ENCODE measurements around the gene SERPINA1. TPM values are rescaled to one million over a fixed set of nuclear protein-coding genes. Genes with fewer than 3 reads are reported as not detected.
A peak's percentile ranks its signal among the peaks of the same experiment; 100 is the strongest.

SERPINA1 gene
- total and polyA plus RNA-seq, 2 of the 13 experiments (the other 11 are each of a cell fraction or from before 2014, with no cell fraction given) = 3,266 to 11,015 TPM

DNA sequence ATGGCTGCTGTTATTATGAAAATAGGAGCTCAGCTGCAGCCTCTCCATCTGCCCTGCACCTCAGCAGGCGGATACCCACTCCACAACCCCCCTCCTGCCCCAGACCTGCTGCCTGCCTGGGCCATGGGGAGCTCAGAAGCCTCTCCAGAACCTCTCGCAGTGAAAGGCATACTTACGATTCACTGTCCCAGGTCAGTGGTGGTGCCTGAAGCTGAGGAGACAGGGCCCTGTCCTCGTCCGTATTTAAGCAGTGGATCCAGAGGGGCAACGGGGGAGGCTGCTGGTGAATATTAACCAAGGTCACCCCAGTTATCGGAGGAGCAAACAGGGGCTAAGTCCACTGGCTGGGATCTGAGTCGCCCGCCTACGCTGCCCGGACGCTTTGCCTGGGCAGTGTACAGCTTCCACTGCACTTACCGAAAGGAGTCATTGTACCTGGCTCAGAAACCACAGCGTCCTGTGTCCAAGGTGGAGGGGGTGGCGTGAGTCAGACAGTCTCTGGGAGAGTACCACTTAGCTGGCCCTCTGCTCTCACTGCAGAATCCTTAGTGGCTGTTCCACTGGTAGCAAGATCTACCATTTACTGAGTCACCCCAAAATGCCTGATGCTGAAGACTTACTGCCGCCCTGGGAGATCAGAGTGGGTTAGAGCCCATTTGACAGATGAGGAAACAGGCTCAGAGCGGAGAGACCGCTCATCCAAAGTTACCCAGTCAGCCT lies at the start of gene SERPINA1 (continued):
- 0 out of 2 replicates have a peak, but pooled peaks have one; percentile 41 for TF ChIP-seq ARID3A (IDR thresholded peaks at IDR 0.05; ENCODE audit: low read depth, low read length)
- TF ChIP-seq ZSCAN21 (CRISPR knock-in tag; IDR thresholded peaks at IDR 0.05; ENCODE audit: borderline replicate concordance) = peak; percentile 93
- TF ChIP-seq ZNF639 (CRISPR knock-in tag; conservative IDR thresholded peaks at IDR 0.05) = peak; percentile 49; the same call in 1 of the 2 replicates
- TF ChIP-seq, protein P1, sequence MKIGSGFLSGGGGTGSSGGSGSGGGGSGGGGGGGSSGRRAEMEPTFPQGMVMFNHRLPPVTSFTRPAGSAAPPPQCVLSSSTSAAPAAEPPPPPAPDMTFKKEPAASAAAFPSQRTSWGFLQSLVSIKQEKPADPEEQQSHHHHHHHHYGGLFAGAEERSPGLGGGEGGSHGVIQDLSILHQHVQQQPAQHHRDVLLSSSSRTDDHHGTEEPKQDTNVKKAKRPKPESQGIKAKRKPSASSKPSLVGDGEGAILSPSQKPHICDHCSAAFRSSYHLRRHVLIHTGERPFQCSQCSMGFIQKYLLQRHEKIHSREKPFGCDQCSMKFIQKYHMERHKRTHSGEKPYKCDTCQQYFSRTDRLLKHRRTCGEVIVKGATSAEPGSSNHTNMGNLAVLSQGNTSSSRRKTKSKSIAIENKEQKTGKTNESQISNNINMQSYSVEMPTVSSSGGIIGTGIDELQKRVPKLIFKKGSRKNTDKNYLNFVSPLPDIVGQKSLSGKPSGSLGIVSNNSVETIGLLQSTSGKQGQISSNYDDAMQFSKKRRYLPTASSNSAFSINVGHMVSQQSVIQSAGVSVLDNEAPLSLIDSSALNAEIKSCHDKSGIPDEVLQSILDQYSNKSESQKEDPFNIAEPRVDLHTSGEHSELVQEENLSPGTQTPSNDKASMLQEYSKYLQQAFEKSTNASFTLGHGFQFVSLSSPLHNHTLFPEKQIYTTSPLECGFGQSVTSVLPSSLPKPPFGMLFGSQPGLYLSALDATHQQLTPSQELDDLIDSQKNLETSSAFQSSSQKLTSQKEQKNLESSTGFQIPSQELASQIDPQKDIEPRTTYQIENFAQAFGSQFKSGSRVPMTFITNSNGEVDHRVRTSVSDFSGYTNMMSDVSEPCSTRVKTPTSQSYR (CRISPR knock-in tag; IDR thresholded peaks at IDR 0.05; ENCODE audit: borderline replicate concordance) = peak; percentile 52; the same call in 1 of the 2 replicates
- 0 out of 2 replicates have a peak, but pooled peaks have one; percentile 75 for TF ChIP-seq FOXO4 (CRISPR knock-in tag; conservative IDR thresholded peaks at IDR 0.05)
- TF ChIP-seq ZNF598 (CRISPR knock-in tag; IDR thresholded peaks at IDR 0.05; ENCODE audit: borderline replicate concordance) = no peak
- peak; percentile 38; the same call in 1 of the 2 replicates for TF ChIP-seq ZNF652 (CRISPR knock-in tag; IDR thresholded peaks at IDR 0.05; ENCODE audit: borderline replicate concordance, low read depth)
- no peak for TF ChIP-seq ZNF737 (CRISPR knock-in tag; IDR thresholded peaks at IDR 0.05; ENCODE audit: borderline replicate concordance)
- TF ChIP-seq, protein P2, sequence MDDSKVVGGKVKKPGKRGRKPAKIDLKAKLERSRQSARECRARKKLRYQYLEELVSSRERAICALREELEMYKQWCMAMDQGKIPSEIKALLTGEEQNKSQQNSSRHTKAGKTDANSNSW (CRISPR knock-in tag; IDR thresholded peaks at IDR 0.05; ENCODE audit: borderline replicate concordance) = no peak
- peak; percentile 97 for TF ChIP-seq MED13 (CRISPR knock-in tag; IDR thresholded peaks at IDR 0.05)
- TF ChIP-seq ETV6 (CRISPR knock-in tag; conservative IDR thresholded peaks at IDR 0.05) = no peak
- no peak for TF ChIP-seq ZNF83 (CRISPR knock-in tag; IDR thresholded peaks at IDR 0.05; ENCODE audit: borderline replicate concordance)
- peak; percentile 89 for TF ChIP-seq ZNF343 (CRISPR knock-in tag; IDR thresholded peaks at IDR 0.05)
- peak; percentile 16 for TF ChIP-seq KDM1A (CRISPR knock-in tag; IDR thresholded peaks at IDR 0.05)
- TF ChIP-seq TSC22D2 (CRISPR knock-in tag; IDR thresholded peaks at IDR 0.05; ENCODE audit: borderline replicate concordance) = no peak; the same call in 1 of the 2 replicates
- TF ChIP-seq ZNF367 (CRISPR knock-in tag; IDR thresholded peaks at IDR 0.05; ENCODE audit: borderline replicate concordance) = no peak
- TF ChIP-seq, protein P3, sequence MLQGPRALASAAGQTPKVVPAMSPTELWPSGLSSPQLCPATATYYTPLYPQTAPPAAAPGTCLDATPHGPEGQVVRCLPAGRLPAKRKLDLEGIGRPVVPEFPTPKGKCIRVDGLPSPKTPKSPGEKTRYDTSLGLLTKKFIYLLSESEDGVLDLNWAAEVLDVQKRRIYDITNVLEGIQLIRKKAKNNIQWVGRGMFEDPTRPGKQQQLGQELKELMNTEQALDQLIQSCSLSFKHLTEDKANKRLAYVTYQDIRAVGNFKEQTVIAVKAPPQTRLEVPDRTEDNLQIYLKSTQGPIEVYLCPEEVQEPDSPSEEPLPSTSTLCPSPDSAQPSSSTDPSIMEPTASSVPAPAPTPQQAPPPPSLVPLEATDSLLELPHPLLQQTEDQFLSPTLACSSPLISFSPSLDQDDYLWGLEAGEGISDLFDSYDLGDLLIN (CRISPR knock-in tag; IDR thresholded peaks at IDR 0.05; ENCODE audit: borderline replicate concordance) = no peak; the same call in 1 of the 2 replicates
